Glutamatergic neuron (in vitro differentiated cells): ENCODE measurements around the gene PLPP3. TPM values are rescaled to one million over a fixed set of nuclear protein-coding genes. Genes with fewer than 3 reads are reported as not detected.

ENCODE experiments used
- DNase-seq: peaks from one replicate; pipeline ENCODE4 v3.0.0; 2022
- H3K27ac Mint-ChIP-seq: one replicate; pipeline ENCODE4 v1.8.0; 2020; ENCODE audit warnings: mild to moderate bottlenecking, mixed read lengths, inconsistent platforms; ENCODE audit not compliant: unreplicated experiment
- H3K27me3 Mint-ChIP-seq: one replicate; pipeline ENCODE4 v1.8.0; 2020; ENCODE audit warnings: mild to moderate bottlenecking, moderate library complexity, mixed read lengths, inconsistent platforms; ENCODE audit not compliant: unreplicated experiment
- H3K36me3 Mint-ChIP-seq: one replicate; pipeline ENCODE4 v1.8.0; 2020; ENCODE audit warnings: mild to moderate bottlenecking, mixed read lengths, inconsistent platforms; ENCODE audit not compliant: unreplicated experiment
- H3K4me1 Mint-ChIP-seq: one replicate; pipeline ENCODE4 v1.8.0; 2020; ENCODE audit warnings: mild to moderate bottlenecking, low read depth, mixed read lengths, inconsistent platforms; ENCODE audit not compliant: unreplicated experiment
- H3K4me3 Mint-ChIP-seq: one replicate; pipeline ENCODE4 v1.8.0; 2020; ENCODE audit warnings: mild to moderate bottlenecking, mixed read lengths, inconsistent platforms; ENCODE audit not compliant: unreplicated experiment
- H3K9me3 Mint-ChIP-seq: one replicate; pipeline ENCODE4 v1.8.0; 2020; ENCODE audit warnings: mild to moderate bottlenecking, moderate library complexity, mixed read lengths, inconsistent platforms; ENCODE audit not compliant: unreplicated experiment
- total RNA-seq: library from RNA; stranded (reverse); fragmentation: NEBNext Ultra II Directional; extraction: Animal tissue kit (Norgen Biotek cat#: 25700); gene quantifications from one replicate; pipeline ENCODE4 v1.2.1, GENCODE V29; 2021; ENCODE audit not compliant: unreplicated experiment
- TF ChIP-seq, protein P1 (sequence below): fragments of 200-600 bp; sonication (generic); IDR thresholded peaks from one replicate; pipeline ENCODE4 v1.5.0; 2021; ENCODE audit not compliant: partially characterized antibody, unreplicated experiment

The PLPP3 gene
- total RNA-seq, 1 donor from 2014 or later: 11.7 TPM

DNA sequence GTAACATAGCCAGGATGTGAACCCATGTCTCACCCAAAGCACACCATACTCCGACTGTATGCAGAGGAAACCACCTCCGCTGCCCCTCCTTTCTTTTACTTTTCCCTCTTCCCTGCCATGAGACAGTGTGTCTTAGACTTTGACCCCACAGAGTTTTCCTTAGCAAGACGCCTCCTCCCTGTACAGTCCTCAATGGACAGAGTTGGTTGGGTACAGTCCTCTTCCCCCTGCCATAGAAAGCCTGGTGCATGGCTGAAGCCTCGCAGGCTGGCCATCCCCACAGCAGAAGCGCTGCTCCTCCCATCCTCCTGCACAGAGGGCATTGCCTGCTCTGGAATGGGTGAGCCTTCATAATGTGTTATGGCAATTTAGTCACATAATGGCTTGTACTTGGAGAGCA, 127.9 kb downstream of the PLPP3 start:
- TF ChIP-seq, protein P1, sequence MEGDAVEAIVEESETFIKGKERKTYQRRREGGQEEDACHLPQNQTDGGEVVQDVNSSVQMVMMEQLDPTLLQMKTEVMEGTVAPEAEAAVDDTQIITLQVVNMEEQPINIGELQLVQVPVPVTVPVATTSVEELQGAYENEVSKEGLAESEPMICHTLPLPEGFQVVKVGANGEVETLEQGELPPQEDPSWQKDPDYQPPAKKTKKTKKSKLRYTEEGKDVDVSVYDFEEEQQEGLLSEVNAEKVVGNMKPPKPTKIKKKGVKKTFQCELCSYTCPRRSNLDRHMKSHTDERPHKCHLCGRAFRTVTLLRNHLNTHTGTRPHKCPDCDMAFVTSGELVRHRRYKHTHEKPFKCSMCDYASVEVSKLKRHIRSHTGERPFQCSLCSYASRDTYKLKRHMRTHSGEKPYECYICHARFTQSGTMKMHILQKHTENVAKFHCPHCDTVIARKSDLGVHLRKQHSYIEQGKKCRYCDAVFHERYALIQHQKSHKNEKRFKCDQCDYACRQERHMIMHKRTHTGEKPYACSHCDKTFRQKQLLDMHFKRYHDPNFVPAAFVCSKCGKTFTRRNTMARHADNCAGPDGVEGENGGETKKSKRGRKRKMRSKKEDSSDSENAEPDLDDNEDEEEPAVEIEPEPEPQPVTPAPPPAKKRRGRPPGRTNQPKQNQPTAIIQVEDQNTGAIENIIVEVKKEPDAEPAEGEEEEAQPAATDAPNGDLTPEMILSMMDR: no peak
- DNase-seq: no peak
- no peaks in the 10 kb centered on the region for H3K9me3 Mint-ChIP-seq
- H3K4me1 Mint-ChIP-seq: peaks cover 6% of the 10 kb centered on the region
- H3K4me3 Mint-ChIP-seq: no peak overlapping the region
- no peaks in the 10 kb centered on the region for H3K36me3 Mint-ChIP-seq
- peaks cover 4% of the 10 kb centered on the region for H3K27me3 Mint-ChIP-seq
- no peak overlapping the region for H3K27ac Mint-ChIP-seq

DNA sequence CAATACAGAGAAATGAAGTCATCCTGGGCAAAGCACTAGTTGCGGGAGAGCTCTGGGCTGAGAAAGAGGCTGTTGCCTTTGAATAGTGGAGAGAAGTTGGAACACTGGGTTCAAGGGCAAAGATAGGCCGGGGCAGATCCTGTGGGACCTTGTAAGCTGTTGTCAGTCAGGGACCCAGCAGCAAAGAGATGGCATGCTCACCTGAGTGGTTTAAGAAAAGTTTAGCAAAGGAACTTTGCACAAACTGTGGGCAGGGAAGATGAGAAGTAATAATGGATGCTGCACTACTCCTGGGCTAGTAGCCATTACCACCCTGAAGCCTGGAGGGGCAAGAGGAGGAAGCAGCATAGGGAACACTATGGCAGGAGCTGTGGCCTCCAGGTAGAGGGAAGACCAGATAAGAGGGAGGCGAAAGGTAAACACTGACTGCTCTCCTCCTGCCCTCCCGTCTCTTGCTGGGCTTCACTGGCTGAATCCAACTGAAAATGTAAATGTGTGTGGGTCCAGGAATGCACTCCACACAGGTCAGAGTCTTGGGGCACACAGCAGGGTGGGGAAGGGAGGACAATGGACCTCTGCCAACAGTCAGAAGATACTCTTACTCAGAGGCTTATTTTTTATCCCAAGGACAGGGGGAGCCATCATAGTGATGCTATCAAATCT, 129.2 kb downstream of the PLPP3 start:
- Mint-ChIP-seq H3K9me3 (no peaks in the 10 kb centered on the region), H3K27ac (no peak overlapping the region), H3K36me3 (no peaks in the 10 kb centered on the region), H3K27me3 (peaks cover 4% of the 10 kb centered on the region), H3K4me3 (no peak overlapping the region), H3K4me1 (peaks cover 9% of the 10 kb centered on the region)
- TF ChIP-seq, protein P1: no peak
- DNase-seq: no peak

DNA sequence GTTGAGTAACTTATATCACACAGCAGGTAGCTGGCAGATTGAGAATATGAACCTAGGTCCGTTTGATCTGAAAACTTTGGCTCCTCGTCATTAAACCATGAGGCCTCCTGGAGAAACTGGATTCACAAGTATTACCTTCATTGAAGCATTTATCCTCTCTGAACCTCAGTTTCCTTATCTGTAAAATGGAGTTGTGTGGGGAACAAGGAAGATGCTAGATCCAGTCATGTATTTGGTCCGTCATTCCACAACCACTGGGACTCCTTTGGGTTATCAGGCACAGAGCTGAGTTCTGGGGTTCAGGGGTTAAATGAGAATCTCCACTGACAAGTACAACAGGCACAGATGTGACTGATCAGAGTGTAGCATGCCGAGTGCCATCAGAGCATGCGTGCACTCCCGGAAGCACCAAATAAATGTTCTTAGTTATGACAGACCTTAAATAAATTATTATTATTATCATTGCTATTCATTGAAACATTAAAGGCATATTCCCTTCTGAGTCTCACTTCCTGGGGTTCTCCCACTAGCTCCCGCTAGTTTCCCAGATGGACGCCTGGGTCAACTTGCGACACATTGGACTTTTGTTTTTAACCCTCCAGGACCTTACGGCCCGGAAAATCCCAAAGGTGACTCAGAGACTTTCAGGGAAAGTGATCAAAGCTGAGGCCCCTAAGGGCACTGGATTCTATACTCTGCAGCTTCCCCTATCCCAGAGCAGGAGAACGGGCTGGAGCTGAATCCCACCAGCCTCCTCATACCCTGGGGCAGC, 130.6 kb downstream of the PLPP3 start:
- H3K4me3 Mint-ChIP-seq: no peak overlapping the region
- no peaks in the 10 kb centered on the region for H3K36me3 Mint-ChIP-seq
- H3K27ac Mint-ChIP-seq: no peak overlapping the region
- TF ChIP-seq, protein P1: no peak
- no peaks in the 10 kb centered on the region for H3K9me3 Mint-ChIP-seq
- peaks cover 4% of the 10 kb centered on the region for H3K27me3 Mint-ChIP-seq
- H3K4me1 Mint-ChIP-seq: peaks cover 9% of the 10 kb centered on the region
- DNase-seq: no peak

DNA sequence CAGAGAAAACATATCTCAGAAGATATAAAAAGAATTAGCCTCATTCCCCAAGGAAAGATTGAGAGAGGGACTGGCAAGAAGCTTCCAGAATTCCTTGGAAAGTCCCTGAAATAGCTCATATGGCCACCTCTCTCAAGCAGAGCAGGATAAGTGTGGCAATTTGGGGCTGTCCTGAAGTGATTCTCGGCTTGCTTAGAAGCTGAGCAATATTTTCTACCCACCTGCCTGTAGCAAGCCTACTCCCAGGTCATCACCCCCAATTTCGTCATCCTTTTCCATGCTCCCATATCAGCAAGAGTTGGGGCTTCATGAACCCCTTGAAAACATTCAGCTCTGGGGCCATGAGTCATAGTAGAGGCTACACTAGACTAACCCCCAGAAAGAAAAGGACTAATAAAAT, 131.5 kb downstream of the PLPP3 start:
- Mint-ChIP-seq H3K4me3 (no peak overlapping the region), H3K36me3 (no peaks in the 10 kb centered on the region), H3K4me1 (peaks cover 9% of the 10 kb centered on the region), H3K27me3 (peaks cover 6% of the 10 kb centered on the region), H3K9me3 (peaks cover 2% of the 10 kb centered on the region), H3K27ac (no peak overlapping the region)
- TF ChIP-seq, protein P1: no peak
- no peak for DNase-seq

DNA sequence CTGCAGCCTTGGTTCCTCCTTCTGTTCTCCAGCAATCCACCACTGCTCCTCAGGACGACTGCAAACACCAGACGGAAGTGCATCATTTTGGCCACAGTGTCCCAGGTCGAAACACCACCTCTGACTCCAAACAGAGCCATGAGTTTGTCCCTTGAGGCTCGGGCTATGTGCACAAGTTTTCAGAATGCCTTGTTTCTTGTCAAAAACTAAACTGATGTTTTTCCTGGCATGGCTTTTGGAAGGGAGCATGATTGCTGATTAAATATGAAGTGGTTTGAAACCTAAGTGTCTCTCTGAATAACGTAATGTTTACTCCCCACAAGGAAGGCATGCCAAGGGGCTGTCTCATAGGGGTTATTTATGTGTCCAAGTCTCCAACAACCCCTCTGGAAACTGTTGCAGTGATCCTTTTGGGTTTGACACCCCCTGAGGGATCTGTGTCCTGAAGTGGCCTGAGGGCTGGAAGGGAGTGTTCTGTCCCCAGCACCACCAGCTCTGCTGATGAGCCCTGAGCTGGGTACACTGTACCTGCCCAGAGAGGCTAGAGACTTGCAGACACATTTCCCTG, 132.7 kb downstream of the PLPP3 start:
- TF ChIP-seq, protein P1: no peak
- DNase-seq: no peak
- H3K27ac Mint-ChIP-seq: no peak overlapping the region
- H3K9me3 Mint-ChIP-seq: peaks cover 2% of the 10 kb centered on the region
- peaks cover 21% of the 10 kb centered on the region for H3K4me1 Mint-ChIP-seq
- H3K36me3 Mint-ChIP-seq: no peaks in the 10 kb centered on the region
- peaks cover 6% of the 10 kb centered on the region for H3K27me3 Mint-ChIP-seq
- H3K4me3 Mint-ChIP-seq: no peak overlapping the region
